Osteoblast (primary cell): ENCODE data around the gene P2RX1. TPM values are rescaled to one million over a fixed set of nuclear protein-coding genes. Genes with fewer than 3 reads are reported as not detected.

Experiments
- DNase-seq: peaks from one replicate; pipeline ENCODE4 v3.0.0; 2011; ENCODE audit warnings: low spot score, mixed read lengths; ENCODE audit not compliant: insufficient read length; ENCODE audit errors: missing footprints
- H2AFZ ChIP-seq: 2 replicates; pipeline ENCODE4 v1.6.0; 2011; ENCODE audit warnings: mild to moderate bottlenecking, low read length
- H3K27ac ChIP-seq: 2 replicates; pipeline ENCODE4 v1.5.1; 2011; ENCODE audit warnings: mild to moderate bottlenecking, low read depth, low read length, moderate library complexity
- H3K27me3 ChIP-seq: 2 replicates; pipeline ENCODE4 v1.6.0; 2012; ENCODE audit warnings: mild to moderate bottlenecking, control low read depth, inconsistent platforms, low read length, moderate library complexity; ENCODE audit not compliant: insufficient read depth
- H3K36me3 ChIP-seq: 2 replicates; pipeline ENCODE4 v1.5.1; 2011; ENCODE audit warnings: mild to moderate bottlenecking, low read length, control low read depth, moderate library complexity; ENCODE audit not compliant: insufficient read depth
- H3K4me1 ChIP-seq: 2 replicates; pipeline ENCODE4 v1.5.1; 2011; ENCODE audit warnings: mild to moderate bottlenecking, low read length, control low read depth, moderate library complexity; ENCODE audit not compliant: insufficient read depth
- H3K4me2 ChIP-seq: 2 replicates; pipeline ENCODE4 v1.6.0; 2011; ENCODE audit warnings: mild to moderate bottlenecking, low read length; ENCODE audit not compliant: insufficient read depth
- H3K4me3 ChIP-seq: fragments of 200-600 bp; sonication (generic); 3 replicates; pipeline ENCODE4 v1.5.1; 2012; ENCODE audit warnings: mild to moderate bottlenecking, low read length, inconsistent platforms; ENCODE audit not compliant: insufficient read depth
- H3K79me2 ChIP-seq: 2 replicates; pipeline ENCODE4 v1.6.0; 2012; ENCODE audit warnings: mild to moderate bottlenecking, low read length, control low read depth, inconsistent platforms; ENCODE audit not compliant: insufficient read depth
- H3K9me3 ChIP-seq: 2 replicates; pipeline ENCODE4 v1.5.1; 2011; ENCODE audit warnings: low read depth, low read length, control low read depth
- H4K20me1 ChIP-seq: 2 replicates; pipeline ENCODE4 v1.6.0; 2012; ENCODE audit warnings: mild to moderate bottlenecking, low read length, control low read depth; ENCODE audit not compliant: insufficient read depth
- CTCF ChIP-seq: IDR thresholded peaks from 2 replicates; pipeline ENCODE4 v1.5.1; 2011; ENCODE audit warnings: mild to moderate bottlenecking, low read depth, low read length, moderate library complexity; ENCODE audit errors: extremely low read depth
- total RNA-seq: library from RNA; depleted of rRNA; stranded (reverse); fragments of >200 nt; gene quantifications from 2 replicates; pipeline ENCODE4 v1.2.3, GENCODE V29; 2012

Gene P2RX1
- total RNA-seq, 1 donor = not detected

- no peak overlapping the region for H3K4me2 ChIP-seq
- H3K4me1 ChIP-seq = no peaks in the 10 kb centered on the region
- no peak for TF ChIP-seq CTCF
- H2AFZ ChIP-seq = no peak overlapping the region
- H3K36me3 ChIP-seq = no peaks in the 10 kb centered on the region
- no peak overlapping the region for H3K27ac ChIP-seq
- no peak overlapping the region for H3K4me3 ChIP-seq
- no peaks in the 10 kb centered on the region for H4K20me1 ChIP-seq
- no peaks in the 10 kb centered on the region for H3K9me3 ChIP-seq
- H3K27me3 ChIP-seq = peaks cover 16% of the 10 kb centered on the region
- DNase-seq = no peak
- no peaks in the 10 kb centered on the region for H3K79me2 ChIP-seq
Measured at GRCh38 chr17:3957735-3958599, 41.7 kb upstream of the P2RX1 start.

GRCh38 chr17:3956983-3957382, 40.7 kb upstream of the P2RX1 start:
- Histone ChIP-seq H3K9me3 (no peaks in the 10 kb centered on the region), H3K27ac (no peak overlapping the region), H4K20me1 (no peaks in the 10 kb centered on the region), H2AFZ (no peak overlapping the region), H3K4me3 (no peak overlapping the region), H3K27me3 (peaks cover 6% of the 10 kb centered on the region), H3K4me1 (no peaks in the 10 kb centered on the region), H3K79me2 (no peaks in the 10 kb centered on the region), H3K4me2 (no peak overlapping the region), H3K36me3 (no peaks in the 10 kb centered on the region)
- no peak for DNase-seq
- no peak for TF ChIP-seq CTCF

DNA sequence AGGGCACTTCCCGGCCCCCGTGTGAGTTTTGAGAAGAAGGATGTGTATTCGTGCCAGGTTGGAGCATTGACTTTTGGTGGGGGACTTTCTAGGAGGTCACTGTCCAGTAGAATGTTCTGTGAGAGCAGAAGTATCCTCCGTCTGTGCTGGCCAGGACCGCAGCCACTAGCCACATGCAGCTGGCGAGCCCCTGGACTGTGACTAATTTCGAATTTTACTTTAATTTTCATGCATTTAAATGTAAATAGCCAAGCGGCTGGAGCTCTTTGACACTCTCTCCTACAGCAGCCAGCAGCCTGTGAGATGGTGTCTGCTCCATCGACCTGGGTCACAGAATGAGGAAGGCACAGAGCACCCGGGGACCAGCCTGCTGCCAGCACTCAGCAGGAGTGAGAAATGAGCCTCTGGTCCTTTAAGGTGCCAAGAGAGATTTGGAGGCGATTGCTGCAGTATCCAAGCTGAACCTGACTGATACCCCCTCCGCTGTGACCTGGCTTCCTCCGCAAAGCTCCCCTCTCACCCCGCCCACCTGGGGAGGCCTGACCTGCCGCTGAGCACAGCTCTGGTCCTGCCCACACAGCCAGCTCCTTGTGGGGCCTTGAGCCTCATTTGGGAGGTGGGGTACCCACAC, 40.2 kb upstream of the P2RX1 start:
- no peaks in the 10 kb centered on the region for H3K9me3 ChIP-seq

More for the DNA sequence above, 40.2 kb upstream of the P2RX1 start:
- Histone ChIP-seq H4K20me1 (no peaks in the 10 kb centered on the region), H3K79me2 (no peaks in the 10 kb centered on the region), H2AFZ (no peak overlapping the region), H3K27ac (no peak overlapping the region), H3K4me3 (no peak overlapping the region), H3K36me3 (no peaks in the 10 kb centered on the region), H3K4me2 (no peak overlapping the region), H3K27me3 (peaks cover under 1% of the 10 kb centered on the region), H3K4me1 (no peaks in the 10 kb centered on the region)
- DNase-seq = no peak
- TF ChIP-seq CTCF = no peak
